WTC11 (cell line): ENCODE results near the gene KLHL29. TPM values are rescaled to one million over a fixed set of nuclear protein-coding genes. Genes with fewer than 3 reads are reported as not detected.

Source experiments
- ATAC-seq: fragments of 200-7000 bp; cut with Tn5 transposase; 2 replicates; pipeline ENCODE4 v1.10.0; 2021; ENCODE audit warnings: mild to moderate bottlenecking, moderate library complexity
- CTCF ChIA-PET: fragments of 300-600 bp; sonication (Branson Sonifier 250); formaldehyde crosslinking; loops from one replicate; lab custom pipeline; 2021; ENCODE audit warnings: antibody characterized with exemption; lab: Charles Lee
- POLR2A ChIA-PET: fragments of 350-600 bp; sonication (Branson Sonifier 250); formaldehyde crosslinking; loops from one replicate; lab custom pipeline; 2021; ENCODE audit warnings: antibody characterized with exemption; lab: Charles Lee
- DNase-seq: peaks from one replicate; pipeline ENCODE4 v3.0.0; 2021; ENCODE audit warnings: low spot score
- H3K27ac Mint-ChIP-seq: 2 replicates; pipeline ENCODE4 v1.8.0; 2021; ENCODE audit warnings: mixed read lengths
- H3K27me3 Mint-ChIP-seq: 2 replicates; pipeline ENCODE4 v1.8.0; 2021; ENCODE audit warnings: low read depth, mild to moderate bottlenecking, moderate library complexity, mixed read lengths
- H3K36me3 Mint-ChIP-seq: 2 replicates; pipeline ENCODE4 v1.8.0; 2021; ENCODE audit warnings: mixed read lengths
- H3K4me1 Mint-ChIP-seq: 2 replicates; pipeline ENCODE4 v1.8.0; 2022; ENCODE audit warnings: mixed read lengths
- H3K4me3 Mint-ChIP-seq: 2 replicates; pipeline ENCODE4 v1.8.0; 2021; ENCODE audit warnings: mild to moderate bottlenecking, moderate library complexity, mixed read lengths
- H3K9me3 Mint-ChIP-seq: 2 replicates; pipeline ENCODE4 v1.8.0; 2021; ENCODE audit warnings: mixed read lengths
- EMX1 ChIP-seq: fragments of 250-450 bp; sonication (Bioruptor Pico); IDR thresholded peaks from 2 replicates; pipeline ENCODE4 v1.8.0; 2021; ENCODE audit warnings: mild to moderate bottlenecking
- FOXJ3 ChIP-seq: sonication (generic); formaldehyde crosslinking; IDR thresholded peaks from 2 replicates; pipeline ENCODE4 v1.9.0; 2021; ENCODE audit warnings: missing genetic modification reagents, mild to moderate bottlenecking, borderline replicate concordance
- FOXK1 ChIP-seq: sonication (generic); formaldehyde crosslinking; IDR thresholded peaks from 2 replicates; pipeline ENCODE4 v1.8.0; 2022; ENCODE audit warnings: mild to moderate bottlenecking, moderate library complexity, missing genetic modification reagents
- GABPB1 ChIP-seq: sonication (generic); formaldehyde crosslinking; IDR thresholded peaks from 2 replicates; pipeline ENCODE4 v1.8.1; 2023; ENCODE audit warnings: mild to moderate bottlenecking, missing genetic modification reagents
- GRHL2 ChIP-seq: fragments of 250-450 bp; sonication (Bioruptor Pico); IDR thresholded peaks from 2 replicates; pipeline ENCODE4 v1.8.0; 2022; ENCODE audit warnings: mild to moderate bottlenecking, moderate library complexity; ENCODE audit not compliant: insufficient replicate concordance, severe bottlenecking
- JUN ChIP-seq: sonication (generic); formaldehyde crosslinking; IDR thresholded peaks from 2 replicates; pipeline ENCODE4 v1.8.0; 2023; ENCODE audit warnings: mild to moderate bottlenecking, missing genetic modification reagents
- NR3C1 ChIP-seq: sonication (generic); formaldehyde crosslinking; conservative IDR thresholded peaks from 2 replicates; pipeline ENCODE4 v1.8.1; 2023; ENCODE audit warnings: low read depth, mild to moderate bottlenecking, missing genetic modification reagents
- PRRX2 ChIP-seq: fragments of 250-450 bp; sonication (Bioruptor Pico); IDR thresholded peaks from 2 replicates; pipeline ENCODE4 v1.8.0; 2021; ENCODE audit warnings: mild to moderate bottlenecking
- RORB ChIP-seq: fragments of 250-450 bp; sonication (Bioruptor Pico); IDR thresholded peaks from 2 replicates; pipeline ENCODE4 v1.9.0; 2021; ENCODE audit warnings: mild to moderate bottlenecking
- ZNF121 ChIP-seq: sonication (generic); formaldehyde crosslinking; IDR thresholded peaks from 2 replicates; pipeline ENCODE4 v1.8.0; 2023; ENCODE audit warnings: missing genetic modification reagents
- ZNF263 ChIP-seq: sonication (generic); formaldehyde crosslinking; IDR thresholded peaks from 2 replicates; pipeline ENCODE4 v1.8.1; 2022; ENCODE audit warnings: low read depth, mild to moderate bottlenecking, moderate library complexity, missing genetic modification reagents
- ZNF317 ChIP-seq: sonication (generic); formaldehyde crosslinking; IDR thresholded peaks from 2 replicates; pipeline ENCODE4 v1.8.1; 2023; ENCODE audit warnings: low read depth, mild to moderate bottlenecking, moderate library complexity, missing genetic modification reagents, borderline replicate concordance
- ZNF423 ChIP-seq: fragments of 250-450 bp; sonication (Bioruptor Pico); IDR thresholded peaks from 2 replicates; pipeline ENCODE4 v2.1.2; 2022; ENCODE audit warnings: mild to moderate bottlenecking, moderate library complexity
- total RNA-seq: library from RNA; stranded (reverse); gene quantifications from 3 replicates; pipeline ENCODE4 v1.2.3, GENCODE V29; 2021
- TF ChIP-seq, protein P1 (sequence below): sonication (generic); formaldehyde crosslinking; IDR thresholded peaks from 2 replicates; pipeline ENCODE4 v1.8.0; 2023; ENCODE audit warnings: missing genetic modification reagents
- TF ChIP-seq, protein P2 (sequence below): sonication (generic); formaldehyde crosslinking; IDR thresholded peaks from 2 replicates; pipeline ENCODE4 v1.8.0; 2022; ENCODE audit warnings: mild to moderate bottlenecking, missing genetic modification reagents
- TF ChIP-seq, protein P3 (sequence below): sonication (generic); formaldehyde crosslinking; IDR thresholded peaks from 2 replicates; pipeline ENCODE4 v1.8.1; 2022; ENCODE audit warnings: low read depth, missing genetic modification reagents, borderline replicate concordance
- TF ChIP-seq, protein P4 (sequence below): fragments of 250-450 bp; sonication (Bioruptor Pico); IDR thresholded peaks from 2 replicates; pipeline ENCODE4 v1.9.0; 2021; ENCODE audit warnings: moderate library complexity, mild to moderate bottlenecking, inconsistent platforms, borderline replicate concordance
- TF ChIP-seq, protein P5 (sequence below): fragments of 250-450 bp; sonication (Bioruptor Pico); IDR thresholded peaks from 2 replicates; pipeline ENCODE4 v1.8.0; 2021; ENCODE audit warnings: mild to moderate bottlenecking

The KLHL29 gene
- total RNA-seq, 1 experiment from 2014 or later = 7.1 TPM

GRCh38 chr2:23585273-23586170 is 200.5 kb downstream of the KLHL29 start:
- H3K36me3 Mint-ChIP-seq = no peaks in the 10 kb centered on the region
- no peak for ATAC-seq

GRCh38 chr2:23586741-23587306 is 201.8 kb downstream of the KLHL29 start:
- no peak for ATAC-seq
- no peak for TF ChIP-seq NR3C1
- no peak for TF ChIP-seq RORB (CRISPR knock-in tag)
- no peak for TF ChIP-seq JUN (CRISPR knock-in tag)
- no peaks in the 10 kb centered on the region for H3K36me3 Mint-ChIP-seq
- no peak overlapping the region for H3K27ac Mint-ChIP-seq
- ChIA-PET CTCF (interaction anchor here (0.7 kb wide), 1 partner anchor 98 kb away, joined by 4 read pairs; no protein-coding TSS in a partner anchor), POLR2A (no interaction called here)
- H3K9me3 Mint-ChIP-seq = no peaks in the 10 kb centered on the region
- H3K4me3 Mint-ChIP-seq = no peak overlapping the region
- H3K27me3 Mint-ChIP-seq = no peaks in the 10 kb centered on the region
- no peak for DNase-seq
- peaks cover 7% of the 10 kb centered on the region for H3K4me1 Mint-ChIP-seq

More at GRCh38 chr2:23585273-23586170, 200.5 kb downstream of the KLHL29 start:
- DNase-seq = no peak
- TF ChIP-seq FOXK1 (CRISPR knock-in tag) = no peak
- no peak for TF ChIP-seq EMX1 (CRISPR knock-in tag)
- TF ChIP-seq ZNF263 = no peak
- TF ChIP-seq ZNF423 (CRISPR knock-in tag) = no peak
- no peak for TF ChIP-seq PRRX2 (CRISPR knock-in tag)
- TF ChIP-seq ZNF317 (CRISPR knock-in tag) = no peak
- TF ChIP-seq, protein P1, sequence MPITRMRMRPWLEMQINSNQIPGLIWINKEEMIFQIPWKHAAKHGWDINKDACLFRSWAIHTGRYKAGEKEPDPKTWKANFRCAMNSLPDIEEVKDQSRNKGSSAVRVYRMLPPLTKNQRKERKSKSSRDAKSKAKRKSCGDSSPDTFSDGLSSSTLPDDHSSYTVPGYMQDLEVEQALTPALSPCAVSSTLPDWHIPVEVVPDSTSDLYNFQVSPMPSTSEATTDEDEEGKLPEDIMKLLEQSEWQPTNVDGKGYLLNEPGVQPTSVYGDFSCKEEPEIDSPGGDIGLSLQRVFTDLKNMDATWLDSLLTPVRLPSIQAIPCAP (CRISPR knock-in tag) = no peak
- TF ChIP-seq, protein P2, sequence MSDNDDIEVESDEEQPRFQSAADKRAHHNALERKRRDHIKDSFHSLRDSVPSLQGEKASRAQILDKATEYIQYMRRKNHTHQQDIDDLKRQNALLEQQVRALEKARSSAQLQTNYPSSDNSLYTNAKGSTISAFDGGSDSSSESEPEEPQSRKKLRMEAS (CRISPR knock-in tag) = no peak
- TF ChIP-seq, protein P3, sequence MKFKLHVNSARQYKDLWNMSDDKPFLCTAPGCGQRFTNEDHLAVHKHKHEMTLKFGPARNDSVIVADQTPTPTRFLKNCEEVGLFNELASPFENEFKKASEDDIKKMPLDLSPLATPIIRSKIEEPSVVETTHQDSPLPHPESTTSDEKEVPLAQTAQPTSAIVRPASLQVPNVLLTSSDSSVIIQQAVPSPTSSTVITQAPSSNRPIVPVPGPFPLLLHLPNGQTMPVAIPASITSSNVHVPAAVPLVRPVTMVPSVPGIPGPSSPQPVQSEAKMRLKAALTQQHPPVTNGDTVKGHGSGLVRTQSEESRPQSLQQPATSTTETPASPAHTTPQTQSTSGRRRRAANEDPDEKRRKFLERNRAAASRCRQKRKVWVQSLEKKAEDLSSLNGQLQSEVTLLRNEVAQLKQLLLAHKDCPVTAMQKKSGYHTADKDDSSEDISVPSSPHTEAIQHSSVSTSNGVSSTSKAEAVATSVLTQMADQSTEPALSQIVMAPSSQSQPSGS = no peak
- no peak for TF ChIP-seq FOXJ3 (CRISPR knock-in tag)
- TF ChIP-seq ZNF121 (CRISPR knock-in tag) = no peak
- TF ChIP-seq GRHL2 (CRISPR knock-in tag) = no peak
- TF ChIP-seq GABPB1 (CRISPR knock-in tag) = no peak
- TF ChIP-seq, protein P4, sequence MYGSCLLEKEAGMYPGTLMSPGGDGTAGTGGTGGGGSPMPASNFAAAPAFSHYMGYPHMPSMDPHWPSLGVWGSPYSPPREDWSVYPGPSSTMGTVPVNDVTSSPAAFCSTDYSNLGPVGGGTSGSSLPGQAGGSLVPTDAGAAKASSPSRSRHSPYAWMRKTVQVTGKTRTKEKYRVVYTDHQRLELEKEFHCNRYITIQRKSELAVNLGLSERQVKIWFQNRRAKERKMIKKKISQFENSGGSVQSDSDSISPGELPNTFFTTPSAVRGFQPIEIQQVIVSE (CRISPR knock-in tag) = no peak
- TF ChIP-seq, protein P5, sequence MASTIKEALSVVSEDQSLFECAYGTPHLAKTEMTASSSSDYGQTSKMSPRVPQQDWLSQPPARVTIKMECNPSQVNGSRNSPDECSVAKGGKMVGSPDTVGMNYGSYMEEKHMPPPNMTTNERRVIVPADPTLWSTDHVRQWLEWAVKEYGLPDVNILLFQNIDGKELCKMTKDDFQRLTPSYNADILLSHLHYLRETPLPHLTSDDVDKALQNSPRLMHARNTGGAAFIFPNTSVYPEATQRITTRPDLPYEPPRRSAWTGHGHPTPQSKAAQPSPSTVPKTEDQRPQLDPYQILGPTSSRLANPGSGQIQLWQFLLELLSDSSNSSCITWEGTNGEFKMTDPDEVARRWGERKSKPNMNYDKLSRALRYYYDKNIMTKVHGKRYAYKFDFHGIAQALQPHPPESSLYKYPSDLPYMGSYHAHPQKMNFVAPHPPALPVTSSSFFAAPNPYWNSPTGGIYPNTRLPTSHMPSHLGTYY (CRISPR knock-in tag) = no peak
- Mint-ChIP-seq H3K4me3 (no peak overlapping the region), H3K27me3 (no peaks in the 10 kb centered on the region), H3K9me3 (no peaks in the 10 kb centered on the region), H3K4me1 (peaks cover 7% of the 10 kb centered on the region), H3K27ac (no peak overlapping the region)
- ChIA-PET POLR2A (no interaction called here), CTCF (interaction anchor here (0.5 to 1.7 kb wide), 3 partner anchors 19 to 287 kb away, joined by 4 to 7 read pairs (median 5); no protein-coding TSS in a partner anchor)
